Glutamatergic neuron (in vitro differentiated cells): Measurements from ENCODE around the gene CDKN1C. TPM values are rescaled to one million over a fixed set of nuclear protein-coding genes. Genes with fewer than 3 reads are reported as not detected.

ENCODE experiments used
- DNase-seq: peaks from one replicate; pipeline ENCODE4 v3.0.0; 2022
- H3K27ac Mint-ChIP-seq: one replicate; pipeline ENCODE4 v1.8.0; 2020; ENCODE audit warnings: mild to moderate bottlenecking, mixed read lengths, inconsistent platforms; ENCODE audit not compliant: unreplicated experiment
- H3K27me3 Mint-ChIP-seq: one replicate; pipeline ENCODE4 v1.8.0; 2020; ENCODE audit warnings: mild to moderate bottlenecking, moderate library complexity, mixed read lengths, inconsistent platforms; ENCODE audit not compliant: unreplicated experiment
- H3K36me3 Mint-ChIP-seq: one replicate; pipeline ENCODE4 v1.8.0; 2020; ENCODE audit warnings: mild to moderate bottlenecking, mixed read lengths, inconsistent platforms; ENCODE audit not compliant: unreplicated experiment
- H3K4me1 Mint-ChIP-seq: one replicate; pipeline ENCODE4 v1.8.0; 2020; ENCODE audit warnings: mild to moderate bottlenecking, low read depth, mixed read lengths, inconsistent platforms; ENCODE audit not compliant: unreplicated experiment
- H3K4me3 Mint-ChIP-seq: one replicate; pipeline ENCODE4 v1.8.0; 2020; ENCODE audit warnings: mild to moderate bottlenecking, mixed read lengths, inconsistent platforms; ENCODE audit not compliant: unreplicated experiment
- H3K9me3 Mint-ChIP-seq: one replicate; pipeline ENCODE4 v1.8.0; 2020; ENCODE audit warnings: mild to moderate bottlenecking, moderate library complexity, mixed read lengths, inconsistent platforms; ENCODE audit not compliant: unreplicated experiment
- CTCF ChIP-seq: fragments of 200-600 bp; sonication (generic); IDR thresholded peaks from one replicate; pipeline ENCODE4 v1.5.0; 2021; ENCODE audit not compliant: partially characterized antibody, unreplicated experiment
- long read RNA-seq: library from polyadenylated mRNA; unstranded; transcript quantifications from one replicate; pipeline ENCODE4 v2.0.0, GENCODE V29; 2020; ENCODE audit not compliant: unreplicated experiment
- total RNA-seq: library from RNA; stranded (reverse); fragmentation: NEBNext Ultra II Directional; extraction: Animal tissue kit (Norgen Biotek cat#: 25700); gene quantifications from one replicate; pipeline ENCODE4 v1.2.1, GENCODE V29; 2021; ENCODE audit not compliant: unreplicated experiment

The CDKN1C gene
- total RNA-seq = 391 TPM
- long read RNA-seq, transcript CDKN1C-201 (4 exons, 1,193 nt) = major isoform, 24 of 41 reads
- long read RNA-seq, partial matches to known transcripts = 4 of 41 reads
- long read RNA-seq, other reads (novel, unspliced or antisense) = 2 of 41 reads

- Mint-ChIP-seq H3K27me3 (peaks cover 18% of the 10 kb centered on the region), H3K27ac (peak within 1 kb of the TSS; percentile 94), H3K9me3 (peaks cover 21% of the 10 kb centered on the region), H3K4me3 (peak within 1 kb of the TSS; percentile 98), H3K4me1 (peaks cover 19% of the 10 kb centered on the region), H3K36me3 (no peaks in the 10 kb centered on the region)
- peak; percentile 93 for DNase-seq
- no peak for TF ChIP-seq CTCF
These were observed at the start of gene CDKN1C for GRCh38 chr11:2885678-2886081. CDKN1C (minus strand) TSS chr11:2885775; CDS start chr11:2885456, 319 bp downstream.

GRCh38 chr11:2934611-2935239 lies 49.1 kb upstream of the CDKN1C start:
- peaks cover 11% of the 10 kb centered on the region for H3K27me3 Mint-ChIP-seq
- DNase-seq = no peak
- peaks cover 12% of the 10 kb centered on the region for H3K9me3 Mint-ChIP-seq
- TF ChIP-seq CTCF = no peak
- no peak overlapping the region for H3K4me3 Mint-ChIP-seq
- peaks cover 20% of the 10 kb centered on the region for H3K36me3 Mint-ChIP-seq
- no peak overlapping the region for H3K27ac Mint-ChIP-seq
- no peaks in the 10 kb centered on the region for H3K4me1 Mint-ChIP-seq

- no peaks in the 10 kb centered on the region for H3K4me1 Mint-ChIP-seq
- no peak overlapping the region for H3K27ac Mint-ChIP-seq
- no peak for DNase-seq
- peaks cover 10% of the 10 kb centered on the region for H3K27me3 Mint-ChIP-seq
- H3K36me3 Mint-ChIP-seq = peaks cover 17% of the 10 kb centered on the region
- peaks cover 12% of the 10 kb centered on the region for H3K9me3 Mint-ChIP-seq
- no peak overlapping the region for H3K4me3 Mint-ChIP-seq
- TF ChIP-seq CTCF = no peak
These were observed 48.5 kb upstream of the CDKN1C start for GRCh38 chr11:2934021-2934550.

- TF ChIP-seq CTCF = no peak
- H3K36me3 Mint-ChIP-seq = peaks cover 11% of the 10 kb centered on the region
- H3K27ac Mint-ChIP-seq = no peak overlapping the region
- DNase-seq = peak; percentile 17
- peaks cover 10% of the 10 kb centered on the region for H3K27me3 Mint-ChIP-seq
- peaks cover 8% of the 10 kb centered on the region for H3K9me3 Mint-ChIP-seq
- H3K4me3 Mint-ChIP-seq = no peak overlapping the region
- no peaks in the 10 kb centered on the region for H3K4me1 Mint-ChIP-seq
These were observed 47.9 kb upstream of the CDKN1C start for GRCh38 chr11:2933375-2934020.

- Mint-ChIP-seq H3K4me3 (no peak overlapping the region), H3K9me3 (peaks cover 6% of the 10 kb centered on the region), H3K27ac (no peak overlapping the region), H3K4me1 (no peaks in the 10 kb centered on the region), H3K27me3 (peaks cover 10% of the 10 kb centered on the region), H3K36me3 (peaks cover 7% of the 10 kb centered on the region)
- DNase-seq = no peak
- TF ChIP-seq CTCF = no peak
These were observed 47.3 kb upstream of the CDKN1C start for GRCh38 chr11:2932850-2933251.
